Body of pancreas (tissue), 4 donors: Measurements from ENCODE around the gene GCNT4. TPM values are rescaled to one million over a fixed set of nuclear protein-coding genes. Genes with fewer than 3 reads are reported as not detected.

Experiments
- ATAC-seq: fragments of 150-250 bp; one replicate; pipeline ENCODE4 v1.9.1; 2016
- DNase-seq, 4 donors: peaks; one replicate each; pipeline ENCODE4 v3.0.0-alpha.2; 2019
- H3K27ac ChIP-seq, 4 donors: fragments of 200-600 bp; sonication (generic); 1 replicate in 3 of 4; 2 replicates in 1 of 4; pipeline versions ENCODE4 v1.5.1 to v1.6.1; 2016 to 2019; ENCODE audit warnings: mild to moderate bottlenecking in 1 of 4, mixed read lengths in 1 of 4, moderate library complexity in 1 of 4
- H3K27me3 ChIP-seq, 2 donors: fragments of 200-600 bp; sonication (generic); one replicate each; pipeline ENCODE4 v1.6.0; 2016; ENCODE audit warnings: mild to moderate bottlenecking in 1 of 2
- H3K36me3 ChIP-seq, 2 donors: fragments of 200-600 bp; sonication (generic); replicated peaks in 1 of 2; 2 replicates each; pipeline ENCODE4 v1.5.1; 2016; ENCODE audit warnings: low read depth in 2 of 2; ENCODE audit not compliant: insufficient read depth in 1 of 2
- H3K4me1 ChIP-seq: fragments of 200-600 bp; sonication (generic); one replicate; pipeline ENCODE4 v1.6.0; 2016
- H3K4me3 ChIP-seq, 2 donors: fragments of 200-600 bp; sonication (generic); 1 replicate in 1 of 2; 2 replicates in 1 of 2; pipeline ENCODE4 v1.5.1; 2016 to 2019
- H3K9me3 ChIP-seq, 3 donors: fragments of 200-600 bp; sonication (generic); 1 replicate in 2 of 3; 2 replicates in 1 of 3; pipeline ENCODE4 v1.5.1; 2016
- CTCF ChIP-seq, 7 experiments: fragments of 450-650 bp in 4 of 7; fragments of 200-600 bp in 3 of 7; sonication (generic) in 3 of 7; IDR thresholded peaks; one replicate each; pipeline ENCODE4 v1.5.1; 2016 to 2019; ENCODE audit warnings: antibody characterized with exemption in 7 of 7
- POLR2A ChIP-seq, 3 donors: fragments of 450-650 bp; IDR thresholded peaks; one replicate each; pipeline ENCODE4 v1.6.1; 2016; ENCODE audit warnings: antibody characterized with exemption in 3 of 3, mild to moderate bottlenecking in 2 of 3
- WGBS, 2 donors: methylation state at CpG; one replicate each; pipeline ENCODE4 v1.1.5; 2017; 5-methylcytosine and 5-hydroxymethylcytosine counted together
- intact Hi-C: fragments of 100-400 bp; cut with DNase I; formaldehyde crosslinking; loops from one replicate; pipeline ENCODE4 v1.15.1; 2023
- small RNA-seq: library from RNA; depleted of rRNA; stranded (forward); fragments of <200 nt; gene quantifications from one replicate; pipeline ENCODE3, GENCODE V24; 2016
- total RNA-seq, 2 donors: library from RNA; depleted of rRNA; stranded (reverse); fragments of >200 nt; gene quantifications; one replicate each; pipeline ENCODE4 v1.1.0, GENCODE V29; 2016

GCNT4 gene
- total RNA-seq, 2 donors from 2014 or later, result 3.3 to 4.2 TPM

- H3K27me3 ChIP-seq, result no peaks in the 10 kb centered on the region
- ATAC-seq (no peak), DNase-seq (no peak)
- H3K9me3 ChIP-seq, result no peaks in the 10 kb centered on the region
- H3K27ac ChIP-seq, result no peak overlapping the region
- no peak overlapping the region for H3K4me3 ChIP-seq
- WGBS, 2 donors, result 96 to 100% methylated on average over 1 of the region's 1 CpG
- H3K36me3 ChIP-seq, result no peaks in the 10 kb centered on the region
- intact Hi-C loops, result no loop called here
- TF ChIP-seq POLR2A (IDR thresholded peaks at IDR 0.05) (no peak), CTCF (IDR thresholded peaks at IDR 0.05) (no peak)
- peaks cover under 1% of the 10 kb centered on the region for H3K4me1 ChIP-seq
Measured at GRCh38 chr5:75005561-75005960, 46.8 kb downstream of the GCNT4 start.

Small RNA genes within 50 kb of the gene (small RNA-seq; reads per million reads assigned to genes)
- gene AC093259.1, result not detected

Other genes starting within 250 kb of the GCNT4 start
- gene FAM169A, start 186.2 kb downstream of the GCNT4 start, total RNA-seq, result 1 to 10 TPM; 2.0 to 2.9 TPM
- under 1 TPM; 0.33 to 0.78 TPM for gene ANKRD31, start 184.3 kb upstream of the GCNT4 start, total RNA-seq